ENCODE measurements around the gene SFXN4. TPM values are rescaled to one million over a fixed set of nuclear protein-coding genes. Genes with fewer than 3 reads are reported as not detected.

SFXN4 gene
- total and polyA plus RNA-seq, 9 donors, result 11.8 to 54.9 (median 18.9) TPM

- Histone ChIP-seq H3K27ac (no peak overlapping the region), H3K27me3 (no peaks in the 10 kb centered on the region), H3K4me3 (no peak overlapping the region), H3K4me1 (ENCODE audit: insufficient read depth) (no peaks in the 10 kb centered on the region), H3K36me3 (no peaks in the 10 kb centered on the region), H3K9me3 (no peaks in the 10 kb centered on the region)
- intact Hi-C loops (cut with DNase I), result no loop called here
- DNase-seq, result no peak
- TF ChIP-seq CTCF (IDR thresholded peaks at IDR 0.05) (no peak), POLR2A (IDR thresholded peaks at IDR 0.05) (no peak), EP300 (IDR thresholded peaks at IDR 0.05) (no peak)
- WGBS, 3 donors, result 83 to 87% (median 84%) methylated on average over 14 of the region's 14 CpGs
These were observed 32.8 kb downstream of the SFXN4 start for GRCh38 chr10:119132521-119133345.

- peak overlapping the region in 1 of 2 donors; percentile 50 for H3K27ac ChIP-seq
- H3K27me3 ChIP-seq, result no peaks in the 10 kb centered on the region
- WGBS, 3 donors, result 29 to 36% (median 34%) methylated on average over 10 of the region's 10 CpGs
- intact Hi-C loops (cut with DNase I), result no loop called here
- H3K36me3 ChIP-seq, result no peaks in the 10 kb centered on the region
- no peaks in the 10 kb centered on the region for H3K4me1 ChIP-seq (ENCODE audit: insufficient read depth)
- no peak for DNase-seq
- no peaks in the 10 kb centered on the region for H3K9me3 ChIP-seq
- TF ChIP-seq POLR2A (IDR thresholded peaks at IDR 0.05) (no peak), EP300 (IDR thresholded peaks at IDR 0.05) (no peak), CTCF (IDR thresholded peaks at IDR 0.05) (no peak)
- H3K4me3 ChIP-seq, result peak overlapping the region; percentile 21
These were observed 33.8 kb downstream of the SFXN4 start for GRCh38 chr10:119131512-119132240.

GRCh38 chr10:119129721-119130120 lies 35.8 kb downstream of the SFXN4 start:
- Histone ChIP-seq H3K27me3 (no peaks in the 10 kb centered on the region), H3K4me3 (no peak overlapping the region), H3K9me3 (no peaks in the 10 kb centered on the region), H3K4me1 (ENCODE audit: insufficient read depth) (no peaks in the 10 kb centered on the region), H3K27ac (no peak overlapping the region), H3K36me3 (no peaks in the 10 kb centered on the region)
- intact Hi-C loops (cut with DNase I), result no loop called here
- DNase-seq, result no peak
- WGBS, 3 donors, result 89 to 92% (median 89%) methylated on average over 4 of the region's 4 CpGs
- TF ChIP-seq EP300 (IDR thresholded peaks at IDR 0.05) (no peak), POLR2A (IDR thresholded peaks at IDR 0.05) (no peak), CTCF (IDR thresholded peaks at IDR 0.05) (no peak)

- H3K4me3 ChIP-seq, result no peak overlapping the region
- no peaks in the 10 kb centered on the region for H3K4me1 ChIP-seq (ENCODE audit: insufficient read depth)
- no peak for TF ChIP-seq POLR2A (IDR thresholded peaks at IDR 0.05)
- no peak for TF ChIP-seq CTCF (IDR thresholded peaks at IDR 0.05)
- TF ChIP-seq EP300 (IDR thresholded peaks at IDR 0.05), result no peak
- no peak for DNase-seq
- WGBS, 3 donors, result 94 to 98% (median 98%) methylated on average over 2 of the region's 2 CpGs
- intact Hi-C loops (cut with DNase I), result no loop called here
- no peaks in the 10 kb centered on the region for H3K9me3 ChIP-seq
- H3K27ac ChIP-seq, result no peak overlapping the region
- no peaks in the 10 kb centered on the region for H3K36me3 ChIP-seq
- no peaks in the 10 kb centered on the region for H3K27me3 ChIP-seq
These were observed 39.6 kb downstream of the SFXN4 start for GRCh38 chr10:119125942-119126341.

Data from ovary (tissue), 9 donors.